SK-N-MC (cell line): ENCODE results near the gene ARID1B.

Experiments used
- EZH2 ChIP-seq: fragments of 200-600 bp; sonication (generic); IDR thresholded peaks from one replicate; pipeline ENCODE4 v1.6.1; 2017; ENCODE audit warnings: antibody characterized with exemption
- FOXP2 ChIP-seq: optimal IDR thresholded peaks from 2 replicates; pipeline ENCODE3; 2011; ENCODE audit warnings: mild to moderate bottlenecking, moderate library complexity; ENCODE audit not compliant: insufficient read depth; ENCODE audit errors: extremely low read length, control extremely low read depth
- POLR2AphosphoS5 ChIP-seq: IDR thresholded peaks from 2 replicates; pipeline ENCODE4 v1.6.1; 2012; ENCODE audit warnings: mild to moderate bottlenecking, low read depth, low read length, borderline replicate concordance

DNA sequence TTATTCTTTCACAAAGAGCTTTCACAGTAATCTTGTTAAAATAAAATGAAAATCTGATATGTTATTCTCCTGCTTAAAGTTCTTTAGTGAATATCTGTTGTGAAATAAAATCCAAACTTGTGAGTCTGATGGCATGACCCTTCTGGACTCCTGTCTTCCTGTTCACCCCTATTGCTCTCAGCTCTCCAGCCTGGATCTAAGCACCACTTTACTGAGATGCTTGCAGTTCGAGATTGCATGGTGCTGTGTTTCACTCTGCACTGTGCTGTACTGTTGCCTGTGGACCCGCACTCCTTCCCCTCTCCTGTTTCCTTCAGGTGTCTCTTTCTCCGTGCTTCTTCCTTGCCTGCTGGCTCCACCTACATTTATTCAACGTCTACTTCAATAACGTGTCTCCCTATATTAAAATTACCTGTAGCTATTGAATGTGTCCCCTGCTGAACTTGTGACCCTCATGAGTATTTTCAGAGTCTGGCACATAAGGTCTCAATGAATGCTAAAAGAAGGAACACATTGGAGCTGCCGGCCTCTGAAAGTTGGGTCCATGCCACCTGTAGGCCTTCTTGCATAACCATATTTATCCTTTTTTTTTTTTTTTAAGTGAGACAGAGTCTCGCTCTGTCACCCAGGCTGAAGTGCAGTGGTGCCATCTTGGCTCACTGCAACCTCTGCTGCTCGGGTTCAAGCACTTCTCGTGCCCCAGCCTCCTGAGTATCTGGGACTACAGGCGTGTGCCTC is 100.1 kb downstream of the ARID1B start:
- no peak for TF ChIP-seq EZH2
- no peak for TF ChIP-seq POLR2AphosphoS5
- TF ChIP-seq FOXP2, result no peak
